Epidermal melanocyte (primary cell): ENCODE data around the gene OBSCN.
A peak's percentile ranks its signal among the peaks of the same experiment; 100 is the strongest.
"Not testable (repeated sequence)": the region's sequence is repeated elsewhere in the genome, so short reads cannot be mapped to it uniquely, and the experiment has no call there.

Experiments
- DNase-seq: peaks from one replicate; pipeline ENCODE4 v3.0.0; 2011; ENCODE audit warnings: low spot score; ENCODE audit not compliant: insufficient read length

The OBSCN gene

GRCh38 chr1:228211531-228212414, 3.9 kb downstream of the OBSCN start:
- DNase-seq: no peak

DNA sequence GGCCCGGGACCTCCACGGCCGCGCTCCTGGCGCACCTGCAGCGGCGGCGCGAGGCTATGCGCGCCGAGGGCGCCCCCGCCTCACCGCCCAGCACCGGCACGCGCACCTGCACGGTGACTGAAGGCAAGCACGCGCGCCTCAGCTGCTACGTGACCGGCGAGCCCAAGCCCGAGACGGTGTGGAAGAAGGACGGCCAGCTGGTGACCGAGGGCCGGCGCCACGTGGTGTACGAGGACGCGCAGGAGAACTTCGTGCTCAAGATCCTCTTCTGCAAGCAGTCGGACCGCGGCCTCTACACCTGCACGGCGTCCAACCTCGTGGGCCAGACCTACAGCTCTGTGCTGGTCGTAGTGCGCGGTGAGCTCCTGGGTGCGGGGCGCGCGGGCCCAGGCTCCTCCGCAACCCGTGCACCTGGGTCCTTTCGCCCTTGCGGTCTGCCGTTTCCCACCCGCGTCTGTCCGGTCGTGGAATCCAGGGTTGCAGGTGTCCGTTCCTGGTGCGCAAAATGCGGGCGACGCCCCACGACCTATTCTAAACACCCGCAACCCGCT, 4.6 kb downstream of the OBSCN start:
- DNase-seq: no peak

DNA sequence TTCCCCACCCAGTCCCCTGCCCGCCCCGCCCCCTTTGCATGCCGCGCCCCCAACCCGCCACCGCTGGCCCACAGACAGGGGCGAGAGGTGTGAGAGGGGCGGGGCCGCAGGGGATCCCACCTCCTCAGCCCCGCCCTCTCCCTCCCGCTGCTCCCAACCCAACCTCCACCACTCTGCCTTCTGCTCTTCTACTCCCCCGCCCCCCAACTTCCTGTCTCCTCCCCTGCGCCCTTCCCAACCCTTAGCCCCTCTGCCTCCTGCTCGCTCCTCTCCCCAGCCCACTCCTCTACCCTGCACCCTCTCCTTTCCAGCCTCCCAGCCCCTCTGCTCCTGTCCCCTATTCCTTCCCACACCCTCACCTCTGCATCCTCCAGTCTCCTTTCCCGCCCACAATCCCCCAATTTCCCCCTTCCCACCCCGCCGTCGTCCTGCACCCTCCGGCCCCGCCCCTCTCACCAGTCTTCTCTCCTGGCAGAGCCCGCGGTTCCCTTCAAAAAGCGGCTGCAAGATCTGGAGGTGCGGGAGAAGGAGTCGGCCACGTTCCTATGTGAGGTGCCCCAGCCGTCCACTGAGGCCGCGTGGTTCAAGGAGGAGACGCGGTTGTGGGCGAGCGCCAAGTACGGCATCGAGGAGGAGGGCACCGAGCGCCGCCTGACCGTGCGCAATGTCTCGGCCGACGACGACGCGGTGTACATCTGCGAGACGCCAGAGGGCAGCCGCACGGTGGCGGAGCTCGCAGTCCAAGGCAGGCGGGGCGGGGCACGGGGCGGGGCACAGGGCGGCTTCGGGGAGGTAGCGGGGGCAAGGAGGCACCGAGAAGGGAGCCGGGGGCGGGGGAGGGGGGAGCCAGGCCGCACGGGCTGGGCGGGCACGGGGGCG, 5.4 kb downstream of the OBSCN start:
- DNase-seq: peak; percentile 79

DNA sequence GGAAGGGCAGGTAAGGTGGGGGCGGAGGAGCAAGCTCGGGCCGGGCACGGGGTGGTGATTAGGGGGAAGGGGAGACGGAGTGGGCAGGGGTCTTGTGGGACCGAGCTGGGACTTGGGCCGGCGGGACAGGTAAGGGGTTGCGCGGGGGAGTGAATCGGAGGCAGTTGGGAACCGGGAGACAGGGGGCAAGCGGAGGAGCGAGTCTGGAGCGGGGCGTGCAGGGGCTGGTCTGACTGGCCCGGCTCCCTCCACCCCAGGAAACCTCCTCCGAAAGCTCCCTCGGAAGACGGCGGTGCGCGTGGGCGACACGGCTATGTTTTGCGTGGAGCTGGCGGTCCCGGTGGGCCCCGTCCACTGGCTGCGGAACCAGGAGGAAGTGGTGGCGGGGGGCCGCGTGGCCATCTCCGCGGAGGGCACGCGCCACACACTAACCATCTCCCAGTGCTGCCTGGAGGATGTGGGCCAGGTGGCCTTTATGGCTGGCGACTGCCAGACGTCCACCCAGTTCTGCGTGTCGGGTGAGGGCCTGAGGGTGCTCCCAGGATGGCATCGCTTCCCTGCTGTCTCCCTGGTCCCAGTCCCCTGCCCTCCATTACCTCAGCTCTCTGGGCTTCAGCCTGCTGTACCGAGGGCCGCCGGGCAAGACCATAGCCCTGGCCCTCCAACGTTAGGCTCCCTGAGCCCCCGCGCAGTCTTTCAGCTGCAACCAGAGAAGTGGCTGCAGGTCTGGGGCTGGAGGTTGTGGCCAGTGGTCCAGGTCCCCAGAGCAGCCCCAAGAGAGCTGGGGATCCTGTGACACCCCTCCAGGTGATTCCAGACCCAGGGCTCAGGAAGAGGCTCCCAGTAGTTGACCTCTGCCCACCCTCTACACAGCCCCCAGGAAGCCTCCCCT, 6.3 kb downstream of the OBSCN start:
- DNase-seq: no peak

GRCh38 chr1:228214921-228215662, 7.2 kb downstream of the OBSCN start:
- no peak for DNase-seq

- DNase-seq: no peak
Observed at GRCh38 chr1:228215663-228216116, 7.8 kb downstream of the OBSCN start.

DNA sequence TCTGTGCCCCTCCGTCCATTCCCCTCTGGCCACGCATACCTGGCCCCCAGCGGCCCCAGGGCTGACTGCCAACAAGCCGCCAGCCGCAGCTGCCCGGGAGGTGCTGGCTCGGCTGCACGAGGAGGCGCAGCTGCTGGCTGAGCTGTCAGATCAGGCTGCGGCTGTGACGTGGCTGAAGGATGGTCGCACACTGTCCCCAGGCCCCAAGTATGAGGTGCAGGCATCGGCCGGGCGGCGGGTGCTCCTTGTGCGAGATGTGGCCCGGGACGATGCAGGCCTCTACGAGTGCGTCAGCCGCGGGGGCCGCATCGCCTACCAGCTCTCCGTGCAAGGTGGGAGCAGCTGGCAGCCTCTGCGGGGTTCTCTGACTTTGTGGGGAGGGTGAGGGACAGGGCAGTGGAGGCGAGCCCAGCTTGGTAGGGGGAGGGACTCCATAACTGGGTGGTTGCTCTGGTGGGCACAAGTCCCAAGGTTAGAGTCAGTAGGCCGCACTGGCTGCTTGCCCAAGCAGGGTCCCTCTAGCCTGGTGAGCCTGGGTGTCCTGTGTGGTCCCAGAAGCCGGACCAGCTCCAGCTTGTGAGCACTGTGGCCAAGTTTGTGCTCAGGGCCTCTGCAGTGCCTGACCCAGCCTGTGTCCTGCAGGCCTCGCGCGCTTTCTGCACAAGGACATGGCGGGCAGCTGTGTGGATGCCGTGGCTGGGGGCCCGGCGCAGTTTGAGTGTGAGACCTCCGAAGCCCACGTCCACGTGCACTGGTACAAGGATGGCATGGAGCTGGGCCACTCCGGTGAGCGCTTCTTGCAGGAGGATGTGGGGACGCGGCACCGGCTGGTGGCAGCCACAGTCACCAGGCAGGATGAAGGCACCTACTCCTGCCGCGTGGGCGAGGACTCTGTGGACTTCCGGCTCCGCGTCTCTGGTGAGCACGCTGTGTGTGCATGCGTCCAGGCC, 8.8 kb downstream of the OBSCN start:
- no peak for DNase-seq

DNA sequence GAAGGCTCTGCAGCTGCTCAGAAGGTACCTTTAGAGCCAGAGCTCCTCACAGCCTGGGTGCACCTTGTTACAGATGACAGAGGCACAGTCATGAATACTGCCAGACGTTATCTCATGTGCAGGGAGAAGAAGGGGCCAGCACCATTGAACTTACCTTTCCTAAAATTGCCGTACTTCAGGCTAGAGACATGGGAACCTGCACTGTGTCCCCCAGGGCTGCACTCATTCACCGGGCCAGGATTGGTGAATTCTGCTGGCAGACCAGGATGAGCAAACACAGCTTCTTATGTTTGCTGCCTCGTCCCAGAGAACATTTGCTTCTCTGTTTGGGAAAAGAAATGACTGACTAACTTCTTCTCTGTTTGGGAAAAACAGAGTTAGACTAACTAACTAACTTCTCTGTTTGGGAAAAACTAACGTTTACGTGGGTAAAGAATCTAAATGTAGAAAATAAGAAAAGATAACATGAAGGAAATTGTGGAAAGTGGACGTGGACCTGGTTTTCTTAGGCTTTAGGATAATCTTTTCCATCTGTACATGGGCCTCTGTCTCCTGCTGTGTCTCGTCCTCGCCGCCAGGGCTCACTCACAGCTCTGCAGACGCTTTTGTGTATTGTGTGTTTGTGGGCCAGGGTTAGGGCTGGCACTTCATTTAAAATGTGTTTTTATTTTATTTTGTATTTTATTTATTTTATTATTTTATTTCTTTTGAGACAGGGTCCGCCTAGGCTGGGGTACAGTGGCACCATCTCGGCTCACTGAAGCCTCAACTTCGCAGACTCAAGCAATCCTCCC, 9.9 kb downstream of the OBSCN start:
- DNase-seq: no peak

GRCh38 chr1:228218513-228219244, 10.8 kb downstream of the OBSCN start:
- no peak for DNase-seq

DNA sequence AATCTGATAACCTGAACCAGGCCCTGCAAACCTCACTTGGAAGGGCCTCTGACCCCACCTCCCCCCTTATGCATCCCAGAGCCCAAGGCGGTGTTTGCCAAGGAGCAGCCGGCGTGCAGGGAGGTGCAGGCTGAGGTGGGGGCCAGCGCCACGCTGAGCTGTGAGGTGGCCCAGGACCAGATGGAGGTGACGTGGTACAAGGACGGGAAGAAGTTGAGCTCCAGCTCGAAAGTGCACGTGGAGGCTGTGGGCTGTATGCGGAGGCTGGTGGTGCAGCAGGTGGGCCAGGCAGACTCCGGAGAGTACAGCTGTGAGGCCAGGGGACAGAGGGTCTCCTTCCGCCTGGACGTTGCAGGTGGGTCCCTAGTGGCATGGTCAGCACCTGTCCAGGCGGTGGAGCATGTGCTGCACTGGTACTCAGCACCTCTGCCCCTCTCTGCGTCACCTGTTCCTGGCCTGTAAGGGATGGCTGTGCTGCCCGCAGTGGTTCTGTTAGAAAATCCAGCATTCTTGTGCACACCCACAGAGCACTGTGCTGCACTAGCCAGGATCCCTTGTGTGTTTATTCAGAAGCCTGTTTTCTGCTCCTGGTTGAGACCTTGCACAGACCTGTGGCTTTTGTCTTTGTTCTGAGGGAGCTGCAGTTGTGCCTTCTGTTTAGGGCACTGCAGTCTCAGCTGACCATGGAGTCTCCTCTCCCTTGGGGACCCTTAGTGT, 11.6 kb downstream of the OBSCN start:
- DNase-seq: no peak

DNA sequence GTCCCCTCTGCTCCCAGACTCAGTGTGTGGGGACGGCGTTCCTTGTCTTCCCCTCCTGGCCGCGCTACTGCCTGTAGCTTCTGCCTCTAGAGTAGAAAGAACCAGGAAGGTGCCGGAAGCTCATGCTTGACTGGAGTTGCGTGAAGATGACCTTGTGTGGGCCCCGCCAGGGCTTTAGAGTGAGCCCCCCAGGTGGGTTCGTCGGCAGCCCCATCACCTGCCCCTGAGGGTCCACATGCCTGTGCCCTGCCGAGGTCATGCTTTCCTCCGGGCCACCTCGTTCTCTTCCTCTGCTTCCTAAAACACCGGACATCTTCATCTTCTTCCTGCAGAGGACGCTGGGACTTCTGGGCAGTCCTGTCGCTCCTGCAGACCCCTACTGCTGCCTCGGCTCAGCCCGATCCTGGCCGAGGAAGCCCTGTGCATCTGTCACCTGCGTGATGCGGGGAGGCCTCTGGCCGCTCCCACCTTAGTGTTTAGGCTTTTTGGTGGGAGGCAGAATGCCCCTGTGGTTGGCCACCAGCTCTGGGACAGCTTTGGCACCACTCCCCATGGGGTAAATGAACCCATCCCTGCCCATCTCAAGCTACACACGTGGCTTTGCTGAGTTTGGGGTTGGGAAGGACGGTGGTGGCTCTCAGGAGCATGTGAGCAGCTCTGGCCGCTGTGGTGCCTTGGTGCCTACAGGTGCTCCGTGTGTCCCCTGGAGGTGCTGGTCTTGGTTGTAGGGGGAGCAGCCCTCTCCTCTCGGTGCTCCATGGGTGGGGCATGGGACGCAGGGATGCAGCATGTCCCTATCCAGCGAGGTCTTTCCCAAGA, 12.3 kb downstream of the OBSCN start:
- no peak for DNase-seq

DNA sequence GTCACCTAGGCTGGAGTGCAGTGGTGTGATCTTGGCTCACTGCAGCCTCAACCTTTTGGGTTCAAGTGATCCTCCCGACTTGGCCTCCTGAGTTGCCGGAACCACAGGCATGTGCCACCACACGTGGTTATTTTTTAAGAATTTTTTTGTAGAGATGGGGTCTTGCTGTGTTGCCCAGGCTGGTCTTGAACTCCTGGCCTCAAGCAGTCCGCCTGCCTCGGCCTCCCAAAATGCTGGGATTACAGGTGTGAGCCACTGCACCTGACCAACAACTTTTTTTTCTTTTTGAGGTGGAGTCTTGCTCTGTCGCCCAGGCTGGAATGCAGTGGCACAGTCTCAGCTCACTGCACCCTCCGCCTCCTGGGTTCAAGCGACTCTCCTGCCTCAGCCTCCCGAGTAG, 13.3 kb downstream of the OBSCN start:
- not testable (repeated sequence) for DNase-seq

DNA sequence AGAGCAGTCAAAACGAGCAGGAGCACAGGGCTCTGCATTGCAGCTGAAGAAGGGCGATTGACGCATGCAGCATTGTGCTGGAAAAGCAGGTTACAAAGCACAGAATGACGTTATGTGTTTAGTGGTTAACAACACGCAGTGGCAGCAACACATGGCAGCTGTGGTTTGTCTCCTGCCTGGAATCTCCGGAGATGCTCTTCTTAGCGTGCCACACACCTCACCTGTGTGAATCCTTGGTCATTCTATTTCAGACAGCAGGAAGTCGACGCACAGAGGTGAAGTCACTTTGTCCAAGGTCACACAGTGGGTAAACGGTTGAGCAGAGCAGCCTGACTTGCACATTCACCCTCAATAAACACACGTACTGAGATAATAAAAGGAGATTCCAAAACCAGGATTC, 14.7 kb downstream of the OBSCN start:
- no peak for DNase-seq

DNA sequence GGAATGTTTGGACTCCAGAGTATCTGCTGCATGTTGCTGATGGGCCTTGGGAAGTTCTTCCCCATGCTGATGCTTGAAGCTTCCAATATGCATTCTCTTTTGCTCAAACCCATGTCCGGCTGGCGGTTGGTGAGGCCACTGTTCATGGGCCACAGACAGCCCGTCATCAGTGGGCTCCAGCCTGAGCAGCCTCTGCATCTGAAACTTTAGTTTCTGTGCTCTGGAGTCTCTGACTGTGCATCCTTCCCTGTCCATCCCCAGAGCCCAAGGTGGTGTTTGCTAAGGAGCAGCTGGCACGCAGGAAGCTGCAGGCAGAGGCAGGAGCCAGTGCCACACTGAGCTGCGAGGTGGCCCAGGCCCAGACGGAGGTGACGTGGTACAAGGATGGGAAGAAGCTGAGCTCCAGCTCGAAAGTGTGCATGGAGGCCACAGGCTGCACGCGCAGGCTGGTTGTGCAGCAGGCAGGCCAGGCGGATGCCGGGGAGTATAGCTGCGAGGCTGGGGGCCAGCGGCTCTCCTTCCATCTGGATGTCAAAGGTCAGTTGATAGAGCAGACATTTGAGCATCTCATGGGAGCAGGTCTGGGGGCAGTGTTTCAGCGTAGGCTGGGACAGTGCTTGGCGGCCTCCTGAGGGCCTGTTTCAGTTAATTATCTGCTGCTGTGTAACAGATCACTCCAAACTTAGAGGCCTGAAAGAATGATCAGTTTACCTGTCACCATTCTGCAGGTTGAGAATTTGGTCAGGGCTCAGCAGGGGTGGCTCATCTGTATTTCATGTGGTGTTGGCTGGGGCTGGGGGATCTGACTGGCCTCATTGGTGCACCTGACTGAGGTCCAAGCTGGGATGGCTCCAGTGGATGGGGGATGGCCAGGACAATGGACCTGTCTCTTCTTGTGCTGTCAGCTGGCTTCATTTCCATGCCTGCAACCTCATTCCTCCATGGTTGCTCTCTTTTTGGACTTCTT, 16.6 kb downstream of the OBSCN start:
- no peak for DNase-seq

DNA sequence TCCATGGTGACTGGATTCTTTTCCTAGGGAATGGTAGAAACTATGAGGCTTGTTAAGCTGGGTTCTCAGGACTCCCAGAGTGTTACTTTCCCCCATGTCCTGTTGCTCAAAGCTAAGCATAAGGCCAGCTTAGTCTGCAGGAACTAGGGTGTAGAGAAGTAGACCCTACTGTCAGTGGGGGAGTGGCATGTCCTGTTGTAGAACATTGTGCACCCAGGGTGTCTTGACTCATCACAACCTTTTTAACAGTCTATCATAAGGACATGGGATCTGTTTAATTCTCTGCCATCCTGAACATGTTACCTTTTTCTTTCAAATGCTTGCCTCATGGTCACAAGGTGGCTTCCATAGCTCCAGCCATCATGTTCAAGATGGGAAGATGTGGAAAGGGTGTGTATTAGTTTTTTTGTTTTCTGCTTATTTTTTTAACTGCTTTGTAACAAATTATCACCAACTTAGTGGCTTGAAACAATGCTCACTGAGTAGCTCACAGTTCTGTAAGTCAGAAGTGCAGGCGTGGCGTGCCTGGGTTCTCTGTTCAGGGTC, 17.4 kb downstream of the OBSCN start:
- no peak for DNase-seq
